ENCODE measurements around the gene SPATA31D3.

DNA sequence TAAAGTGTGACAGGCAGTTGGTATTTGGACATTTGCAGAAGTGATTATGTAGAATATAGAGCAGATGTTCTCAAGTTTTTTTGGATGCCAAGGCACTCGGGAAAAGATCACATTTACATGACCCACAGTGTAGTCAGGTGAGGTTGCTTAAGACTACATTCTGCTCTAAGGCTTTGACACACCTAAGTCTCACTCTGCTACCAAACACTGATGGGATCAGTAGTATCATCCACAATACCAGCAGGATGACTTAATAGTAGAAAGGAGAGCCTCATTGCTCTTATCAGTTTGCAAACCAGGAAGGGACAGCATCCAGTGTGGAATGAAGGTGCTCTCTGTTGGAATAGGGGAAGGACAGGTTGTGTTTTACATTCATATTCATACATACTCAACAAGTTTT is 42.8 kb downstream of the SPATA31D3 start:
- TF ChIP-seq POLR2AphosphoS5 (IDR thresholded peaks at IDR 0.05; ENCODE audit: low read depth, low read length), result no peak
- TF ChIP-seq, protein P1, sequence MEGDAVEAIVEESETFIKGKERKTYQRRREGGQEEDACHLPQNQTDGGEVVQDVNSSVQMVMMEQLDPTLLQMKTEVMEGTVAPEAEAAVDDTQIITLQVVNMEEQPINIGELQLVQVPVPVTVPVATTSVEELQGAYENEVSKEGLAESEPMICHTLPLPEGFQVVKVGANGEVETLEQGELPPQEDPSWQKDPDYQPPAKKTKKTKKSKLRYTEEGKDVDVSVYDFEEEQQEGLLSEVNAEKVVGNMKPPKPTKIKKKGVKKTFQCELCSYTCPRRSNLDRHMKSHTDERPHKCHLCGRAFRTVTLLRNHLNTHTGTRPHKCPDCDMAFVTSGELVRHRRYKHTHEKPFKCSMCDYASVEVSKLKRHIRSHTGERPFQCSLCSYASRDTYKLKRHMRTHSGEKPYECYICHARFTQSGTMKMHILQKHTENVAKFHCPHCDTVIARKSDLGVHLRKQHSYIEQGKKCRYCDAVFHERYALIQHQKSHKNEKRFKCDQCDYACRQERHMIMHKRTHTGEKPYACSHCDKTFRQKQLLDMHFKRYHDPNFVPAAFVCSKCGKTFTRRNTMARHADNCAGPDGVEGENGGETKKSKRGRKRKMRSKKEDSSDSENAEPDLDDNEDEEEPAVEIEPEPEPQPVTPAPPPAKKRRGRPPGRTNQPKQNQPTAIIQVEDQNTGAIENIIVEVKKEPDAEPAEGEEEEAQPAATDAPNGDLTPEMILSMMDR (IDR thresholded peaks at IDR 0.05), result no peak
